ENCODE data around the gene NRP1.

- TF ChIP-seq EP300 (IDR thresholded peaks at IDR 0.05; ENCODE audit: borderline replicate concordance) (no peak), REST (IDR thresholded peaks at IDR 0.05; ENCODE audit: low read depth) (no peak), TAF1 (IDR thresholded peaks at IDR 0.05; ENCODE audit: low read depth) (no peak), CEBPB (IDR thresholded peaks at IDR 0.05) (no peak), MAX (IDR thresholded peaks at IDR 0.05) (no peak), ZBTB7A (IDR thresholded peaks at IDR 0.05; ENCODE audit: low read depth) (no peak)
These were observed 47.2 kb upstream of the NRP1 start for GRCh38 chr10:33381451-33382215.
